ENCODE measurements around the gene UNC119.

The UNC119 gene

GRCh38 chr17:28572259-28573039 lies 20.0 kb upstream of the UNC119 start:
- no peak for DNase-seq

GRCh38 chr17:28571361-28572122 lies 19.1 kb upstream of the UNC119 start, which contains the start of gene PIGS:
Gene PIGS (minus strand): TSS chr17:28571524. CDS start chr17:28571496, 28 bp downstream.
- DNase-seq = peak; percentile 99

DNA sequence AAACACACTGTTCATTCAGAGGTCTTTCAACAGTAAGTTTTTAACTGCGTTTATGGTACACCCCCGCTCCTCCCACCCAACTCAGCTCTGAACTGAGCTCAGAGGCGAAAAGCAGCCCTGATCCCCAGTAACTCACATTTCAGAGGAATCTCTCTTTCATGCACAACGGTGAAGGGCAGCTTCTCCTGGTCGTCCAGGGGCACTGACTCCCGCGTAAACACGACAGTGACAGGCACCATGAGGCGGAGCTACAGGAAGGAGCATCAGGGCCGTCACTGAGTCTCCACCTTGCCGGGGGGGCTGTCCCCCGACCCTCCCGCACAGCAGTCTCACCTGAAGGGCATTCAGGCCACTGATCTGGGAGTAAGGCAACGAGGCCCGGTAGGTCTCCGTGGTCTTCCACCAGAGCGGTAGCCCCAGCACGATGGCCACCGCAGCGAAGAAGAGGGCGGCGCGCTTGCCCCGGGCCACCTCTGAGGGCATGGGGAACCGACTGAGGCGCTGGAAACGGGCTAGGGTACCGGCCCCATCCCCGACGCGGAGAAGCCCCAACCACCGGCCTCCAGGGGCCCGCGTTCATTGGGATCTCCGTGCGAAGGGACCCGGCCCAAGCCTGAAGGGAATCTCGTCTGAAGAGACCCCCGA lies 18.4 kb upstream of the UNC119 start:
- peak; percentile 62 for DNase-seq

GRCh38 chr17:28569446-28569845 lies 17.0 kb upstream of the UNC119 start:
- no peak for DNase-seq

- no peak for DNase-seq
Observed at GRCh38 chr17:28567604-28568003, 15.2 kb upstream of the UNC119 start.

- DNase-seq = no peak
Observed at GRCh38 chr17:28563475-28563874, 11.1 kb upstream of the UNC119 start.

DNA sequence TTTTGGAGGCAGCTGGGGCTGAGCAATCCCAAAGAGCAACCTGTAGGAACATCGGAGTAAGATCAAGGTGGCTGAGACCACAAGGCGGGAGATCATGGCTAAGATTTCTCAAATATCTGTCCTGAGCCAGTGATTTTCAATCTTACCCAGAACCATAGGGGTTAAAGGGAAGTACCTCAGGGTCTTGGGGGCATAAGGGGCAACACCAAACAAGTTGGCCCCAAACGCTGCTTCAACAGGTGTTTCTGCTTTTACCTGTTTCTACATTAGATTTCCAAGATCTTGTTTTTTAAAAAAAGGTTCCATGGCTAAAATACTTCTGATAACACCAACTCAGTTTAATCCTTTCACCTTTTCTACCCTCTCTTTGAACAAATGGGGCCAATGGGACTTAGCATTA lies 2.6 kb upstream of the UNC119 start:
- no peak for DNase-seq

GRCh38 chr17:28554565-28554964 lies 2.1 kb upstream of the UNC119 start:
- no peak for DNase-seq

- no peak for DNase-seq
Observed at GRCh38 chr17:28553000-28553505, 629 bp upstream of the UNC119 start.

DNA sequence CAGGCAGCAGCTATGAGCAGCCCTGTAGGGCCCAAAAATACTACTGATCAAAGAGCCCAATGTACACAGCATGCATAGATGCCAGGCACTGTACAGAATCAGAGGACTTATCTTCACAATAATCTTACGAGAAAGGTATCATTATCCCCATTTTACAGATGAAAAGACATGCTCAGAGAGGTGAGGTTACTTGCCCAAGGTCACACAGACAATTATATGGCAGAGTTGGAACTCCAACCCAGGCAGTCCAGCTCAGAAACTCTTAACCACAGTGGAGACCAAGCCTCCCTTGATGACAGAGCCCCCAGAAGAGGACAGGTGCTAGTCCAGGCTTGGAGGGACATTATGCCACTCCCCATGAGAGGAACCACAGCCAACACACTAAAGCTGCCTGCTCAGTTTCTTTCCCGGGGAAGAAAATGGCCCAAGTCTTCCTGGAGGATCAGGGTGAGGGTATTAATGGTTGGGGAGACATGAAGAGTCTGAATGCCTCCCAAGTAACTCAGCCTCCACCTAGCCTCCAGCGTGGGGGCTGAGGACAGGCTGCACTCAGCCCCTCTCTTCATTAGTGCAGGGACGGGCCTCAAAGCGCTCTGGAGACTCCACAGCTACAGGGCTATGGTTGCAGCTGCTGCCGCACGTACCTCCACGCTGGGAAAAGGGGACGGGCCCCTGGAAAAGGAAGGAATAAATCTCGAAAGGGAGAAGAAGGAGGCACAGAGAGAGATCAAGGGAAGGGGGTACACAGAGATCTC lies 826 bp downstream of the UNC119 start:
- DNase-seq = peak; percentile 55

DNA sequence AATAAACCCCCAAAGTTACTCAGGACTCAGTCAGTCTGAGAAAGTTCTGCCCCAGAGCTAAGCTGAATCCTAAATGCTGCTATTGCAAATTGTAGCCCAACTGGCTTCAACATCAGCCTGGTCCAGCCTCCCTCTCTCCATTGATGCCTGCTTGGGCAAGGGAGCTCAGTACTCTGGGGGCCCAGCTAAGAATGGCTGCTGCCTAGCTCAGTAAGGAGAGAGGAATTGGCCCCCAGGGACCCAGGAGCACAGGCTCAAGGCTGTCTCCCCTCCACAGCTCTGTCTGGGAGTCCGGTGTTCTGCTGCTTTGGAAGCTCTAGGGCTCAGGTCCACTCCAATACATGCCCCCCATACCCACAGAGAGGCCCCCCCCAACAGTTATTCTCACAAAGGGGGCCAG lies 1.6 kb downstream of the UNC119 start:
- no peak for DNase-seq

DNA sequence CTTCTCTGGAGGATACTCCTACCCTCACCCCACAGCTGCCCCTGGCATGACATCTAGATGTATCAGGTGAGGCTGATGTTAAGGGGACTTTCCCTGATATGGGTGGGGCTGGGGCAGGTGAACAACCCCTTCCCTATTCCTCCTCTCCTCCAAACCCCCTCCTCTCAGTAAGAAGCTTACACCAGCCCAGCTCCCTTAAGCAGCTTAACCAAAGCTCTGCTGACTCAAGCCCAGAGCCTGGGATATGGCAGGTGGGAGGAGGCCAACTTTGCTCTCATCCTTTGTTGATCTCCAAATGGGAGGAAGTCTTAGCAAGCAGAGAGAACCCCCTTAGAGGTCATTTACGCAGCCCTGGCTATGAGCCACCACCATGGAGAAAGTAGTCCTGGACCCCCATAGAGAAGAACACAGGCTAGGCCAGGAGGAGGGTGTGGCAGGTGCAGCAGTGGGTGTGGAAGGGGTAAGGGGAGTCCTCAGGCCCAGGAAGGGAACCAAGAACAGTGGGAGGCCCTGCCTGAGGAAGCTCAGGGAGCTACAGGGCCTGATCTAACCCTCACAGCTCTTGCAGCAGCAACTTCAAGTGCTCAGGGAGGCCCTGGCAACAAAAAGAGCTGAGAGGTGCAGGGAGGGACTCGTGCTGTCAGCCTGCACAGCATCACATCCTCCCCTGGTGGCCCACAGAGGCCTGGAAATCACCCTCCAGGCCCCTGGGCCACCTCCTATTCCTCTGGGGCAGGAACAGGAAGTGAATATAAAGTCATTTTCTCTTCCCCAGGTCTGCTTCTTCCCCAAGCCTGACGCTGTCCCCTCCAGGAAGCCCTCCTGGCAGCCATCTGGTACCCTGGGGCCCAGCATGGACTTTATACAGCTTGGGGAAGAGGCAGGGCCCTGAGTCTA lies 2.9 kb downstream of the UNC119 start:
- no peak for DNase-seq

GRCh38 chr17:28548417-28549130 lies 3.9 kb downstream of the UNC119 start:
- DNase-seq = no peak

DNA sequence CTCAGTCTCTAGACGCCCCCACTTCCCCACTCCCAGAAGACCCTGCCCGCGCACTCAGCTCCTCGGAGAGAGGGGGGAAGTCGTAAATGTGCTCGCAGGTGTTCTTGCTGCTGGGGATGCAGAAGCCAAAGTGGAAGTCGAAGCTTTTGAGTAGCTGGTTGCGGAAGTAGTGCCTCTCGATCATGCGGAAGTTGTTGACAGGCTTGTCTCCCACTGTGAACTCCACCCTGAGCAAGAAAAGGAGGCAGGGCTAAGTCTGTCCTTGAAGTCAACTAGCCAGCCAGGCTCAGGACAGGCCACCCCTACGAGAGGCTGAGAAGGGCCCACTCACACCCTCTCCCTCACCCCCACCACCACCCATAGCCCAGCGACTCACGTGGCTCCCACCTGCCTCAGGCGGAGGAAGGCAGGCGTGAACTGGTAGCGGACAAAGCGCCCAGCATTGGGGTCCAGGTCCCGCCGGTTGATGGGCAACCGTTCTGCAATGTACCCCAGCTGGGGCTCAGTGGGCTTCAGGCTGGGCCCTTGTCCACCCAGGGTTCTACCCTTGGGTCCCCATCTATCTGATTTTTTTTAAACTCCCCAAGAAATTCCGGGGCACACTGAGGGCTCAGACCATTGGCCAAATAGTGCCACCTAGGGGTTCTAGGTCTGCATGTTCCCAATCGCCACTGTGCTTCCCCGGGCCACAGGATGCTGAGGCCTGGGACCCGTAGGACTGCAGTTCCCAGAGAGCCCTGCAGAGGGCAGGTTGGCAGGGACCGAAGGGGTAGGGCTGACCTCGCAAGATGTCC lies 4.6 kb downstream of the UNC119 start:
- peak; percentile 98 for DNase-seq

- no peak for DNase-seq
Observed at GRCh38 chr17:28547096-28547622, 5.3 kb downstream of the UNC119 start.

GRCh38 chr17:28545787-28546415 lies 6.5 kb downstream of the UNC119 start:
- DNase-seq = no peak

DNA sequence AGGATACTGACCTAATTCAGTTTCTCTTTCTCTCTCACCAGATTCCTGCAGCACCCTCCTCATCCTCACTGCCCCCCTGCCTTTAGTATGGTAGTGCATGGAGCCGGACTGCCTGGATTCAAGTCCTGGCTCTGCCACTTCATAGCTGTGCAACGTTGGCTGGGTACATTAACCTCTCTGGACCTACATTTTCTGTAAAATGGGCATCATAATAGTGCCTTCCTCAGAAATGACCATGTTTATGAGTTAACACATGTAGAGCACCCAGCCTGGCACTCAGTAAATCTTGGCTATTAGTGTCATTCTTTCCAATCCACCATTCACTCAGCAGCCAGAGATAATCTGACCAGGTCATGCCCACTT lies 7.3 kb downstream of the UNC119 start:
- no peak for DNase-seq

DNA sequence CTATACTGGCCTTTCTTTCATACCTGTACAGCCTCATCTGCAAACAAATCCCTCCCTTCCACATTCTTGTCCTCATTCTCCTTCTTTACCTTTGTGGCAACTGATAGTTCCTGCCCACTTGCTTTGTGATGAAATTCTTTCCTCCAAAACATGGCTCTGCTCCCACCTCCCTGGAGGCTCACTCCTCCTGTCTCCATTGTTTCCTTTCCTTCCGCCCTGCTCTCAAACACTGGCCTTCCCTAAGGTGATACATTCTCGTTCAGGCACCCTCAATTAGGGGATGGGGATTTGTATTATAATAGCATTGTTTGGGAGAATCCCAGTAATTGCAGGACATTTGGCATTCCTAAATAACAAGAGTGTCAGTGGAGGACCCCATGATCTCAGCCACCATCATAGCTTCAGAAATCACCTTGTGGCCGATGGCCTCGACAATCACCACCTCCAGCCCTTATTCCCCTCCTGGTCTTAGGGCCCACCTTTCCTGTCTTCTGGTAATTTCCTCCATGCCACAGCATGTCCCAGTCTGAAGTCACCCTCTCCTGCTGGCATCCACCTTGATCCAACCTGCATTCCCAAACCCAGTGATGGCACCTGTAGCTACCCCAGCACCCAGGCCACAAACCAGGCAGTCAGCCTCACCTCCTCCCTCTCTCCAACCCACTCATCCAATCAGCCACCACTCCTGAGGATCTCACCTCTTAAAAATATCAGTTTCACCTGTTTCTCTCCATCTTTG lies 7.9 kb downstream of the UNC119 start:
- DNase-seq = no peak

DNA sequence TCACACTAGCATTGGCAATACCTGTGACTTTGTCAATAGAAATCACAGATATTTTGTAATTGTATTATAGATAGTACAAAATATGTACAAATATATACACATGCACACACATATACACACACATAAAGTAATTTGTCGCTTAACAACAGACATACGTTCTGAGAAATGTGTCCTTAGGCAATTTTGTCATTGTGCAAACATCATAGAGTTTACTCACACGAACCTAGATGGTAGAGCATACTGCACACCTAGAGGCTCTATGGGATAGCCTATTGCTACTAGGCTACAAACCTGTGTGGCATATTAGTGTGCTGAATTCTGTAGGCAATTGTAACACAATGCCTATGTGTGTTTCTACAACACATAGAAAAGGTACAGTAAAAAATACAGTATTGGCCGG lies 11.0 kb downstream of the UNC119 start:
- DNase-seq = no peak

Measured in 8988T (cell line).